Loucy (cell line): ENCODE measurements around the gene COMMD7.

ENCODE experiments used
- H2AFZ ChIP-seq: fragments of 200-600 bp; sonication (generic); 2 replicates; pipeline ENCODE4 v1.6.0; 2016; ENCODE audit warnings: antibody characterized with exemption, mild to moderate bottlenecking, low read length, moderate library complexity
- H3F3A ChIP-seq: fragments of 200-600 bp; 2 replicates; pipeline ENCODE4 v1.6.0; 2016; ENCODE audit warnings: antibody characterized with exemption, low read depth, mild to moderate bottlenecking
- H3K27me3 ChIP-seq: fragments of 200-600 bp; sonication (generic); 2 replicates; pipeline ENCODE4 v1.6.1; 2014; ENCODE audit warnings: low read length, mild to moderate bottlenecking; ENCODE audit not compliant: insufficient read depth, poor library complexity, severe bottlenecking
- H3K36me3 ChIP-seq: fragments of 200-600 bp; sonication (generic); 2 replicates; pipeline ENCODE4 v1.6.1; 2016; ENCODE audit warnings: low read length; ENCODE audit not compliant: insufficient read depth
- H3K4me1 ChIP-seq: fragments of 200-600 bp; sonication (generic); 2 replicates; pipeline ENCODE4 v1.5.1; 2014; ENCODE audit warnings: low read length, mild to moderate bottlenecking; ENCODE audit not compliant: insufficient read depth, poor library complexity, severe bottlenecking
- H3K4me2 ChIP-seq: fragments of 200-600 bp; sonication (generic); 2 replicates; pipeline ENCODE4 v1.6.0; 2014; ENCODE audit warnings: antibody characterized with exemption, low read length, low read depth, mild to moderate bottlenecking; ENCODE audit not compliant: poor library complexity, severe bottlenecking
- H3K4me3 ChIP-seq: fragments of 200-600 bp; sonication (generic); 2 replicates; pipeline ENCODE4 v1.5.1; 2014; ENCODE audit warnings: low read length, mild to moderate bottlenecking, mixed read lengths; ENCODE audit not compliant: poor library complexity, severe bottlenecking
- H3K79me2 ChIP-seq: fragments of 200-600 bp; sonication (generic); 2 replicates; pipeline ENCODE4 v1.6.1; 2014; ENCODE audit warnings: low read length; ENCODE audit not compliant: insufficient read depth
- H3K9ac ChIP-seq: fragments of 200-600 bp; sonication (generic); 2 replicates; pipeline ENCODE4 v1.6.0; 2014; ENCODE audit warnings: mild to moderate bottlenecking, low read depth, low read length, moderate library complexity; ENCODE audit not compliant: poor library complexity, severe bottlenecking
- H3K9me2 ChIP-seq: fragments of 200-600 bp; sonication (generic); replicated peaks from 2 replicates; pipeline ENCODE4 v1.6.1; 2016; ENCODE audit warnings: low read depth, low read length, mixed read lengths
- H3K9me3 ChIP-seq: fragments of 200-600 bp; sonication (generic); 2 replicates; pipeline ENCODE4 v1.6.1; 2014; ENCODE audit warnings: mild to moderate bottlenecking, antibody characterized with exemption, low read length, low read depth; ENCODE audit not compliant: insufficient read depth
- H4K20me1 ChIP-seq: fragments of 200-600 bp; sonication (generic); 2 replicates; pipeline ENCODE4 v1.6.0; 2014; ENCODE audit warnings: antibody characterized with exemption, low read length, mild to moderate bottlenecking; ENCODE audit not compliant: insufficient read depth, poor library complexity, severe bottlenecking
- EZH2phosphoT487 ChIP-seq: fragments of 200-600 bp; IDR thresholded peaks from 2 replicates; pipeline ENCODE4 v1.6.1; 2018; ENCODE audit warnings: antibody characterized with exemption, mild to moderate bottlenecking, moderate library complexity, borderline replicate concordance
- TF ChIP-seq, protein P1 (sequence below): fragments of 200-600 bp; sonication (generic); conservative IDR thresholded peaks from 2 replicates; pipeline ENCODE4 v1.5.1; 2014; ENCODE audit warnings: mild to moderate bottlenecking, antibody characterized with exemption, low read length

Gene COMMD7

DNA sequence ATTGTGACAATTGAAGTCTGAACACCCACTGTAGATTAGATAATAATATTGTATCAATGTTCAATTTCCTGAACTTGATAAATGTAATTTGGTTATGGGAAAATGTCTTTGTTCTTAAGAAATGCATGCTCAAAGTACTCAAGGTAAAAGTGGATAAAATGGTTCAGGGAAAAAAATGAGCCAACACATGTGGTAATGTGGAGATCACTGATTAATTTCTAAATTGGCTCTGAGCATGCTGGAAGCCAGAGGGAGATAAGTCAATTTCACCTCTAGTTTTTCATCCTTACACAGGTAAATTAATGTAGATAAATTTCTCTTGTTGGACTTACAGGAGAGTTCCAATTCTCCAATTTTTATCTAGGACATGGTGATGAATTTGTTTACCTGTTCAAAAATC, 8.0 kb upstream of the COMMD7 start:
- no peak overlapping the region for H3K9ac ChIP-seq
- no peaks in the 10 kb centered on the region for H3F3A ChIP-seq
- no peaks in the 10 kb centered on the region for H3K79me2 ChIP-seq
- H4K20me1 ChIP-seq = no peaks in the 10 kb centered on the region
- H3K9me3 ChIP-seq = no peaks in the 10 kb centered on the region
- H3K9me2 ChIP-seq = no peaks in the 10 kb centered on the region
- H2AFZ ChIP-seq = no peak overlapping the region
- no peaks in the 10 kb centered on the region for H3K4me1 ChIP-seq
- H3K27me3 ChIP-seq = no peaks in the 10 kb centered on the region
- H3K36me3 ChIP-seq = no peaks in the 10 kb centered on the region
- no peak overlapping the region for H3K4me3 ChIP-seq
- H3K4me2 ChIP-seq = no peak overlapping the region
- TF ChIP-seq EZH2phosphoT487 = no peak
- TF ChIP-seq, protein P1, sequence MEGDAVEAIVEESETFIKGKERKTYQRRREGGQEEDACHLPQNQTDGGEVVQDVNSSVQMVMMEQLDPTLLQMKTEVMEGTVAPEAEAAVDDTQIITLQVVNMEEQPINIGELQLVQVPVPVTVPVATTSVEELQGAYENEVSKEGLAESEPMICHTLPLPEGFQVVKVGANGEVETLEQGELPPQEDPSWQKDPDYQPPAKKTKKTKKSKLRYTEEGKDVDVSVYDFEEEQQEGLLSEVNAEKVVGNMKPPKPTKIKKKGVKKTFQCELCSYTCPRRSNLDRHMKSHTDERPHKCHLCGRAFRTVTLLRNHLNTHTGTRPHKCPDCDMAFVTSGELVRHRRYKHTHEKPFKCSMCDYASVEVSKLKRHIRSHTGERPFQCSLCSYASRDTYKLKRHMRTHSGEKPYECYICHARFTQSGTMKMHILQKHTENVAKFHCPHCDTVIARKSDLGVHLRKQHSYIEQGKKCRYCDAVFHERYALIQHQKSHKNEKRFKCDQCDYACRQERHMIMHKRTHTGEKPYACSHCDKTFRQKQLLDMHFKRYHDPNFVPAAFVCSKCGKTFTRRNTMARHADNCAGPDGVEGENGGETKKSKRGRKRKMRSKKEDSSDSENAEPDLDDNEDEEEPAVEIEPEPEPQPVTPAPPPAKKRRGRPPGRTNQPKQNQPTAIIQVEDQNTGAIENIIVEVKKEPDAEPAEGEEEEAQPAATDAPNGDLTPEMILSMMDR = no peak

DNA sequence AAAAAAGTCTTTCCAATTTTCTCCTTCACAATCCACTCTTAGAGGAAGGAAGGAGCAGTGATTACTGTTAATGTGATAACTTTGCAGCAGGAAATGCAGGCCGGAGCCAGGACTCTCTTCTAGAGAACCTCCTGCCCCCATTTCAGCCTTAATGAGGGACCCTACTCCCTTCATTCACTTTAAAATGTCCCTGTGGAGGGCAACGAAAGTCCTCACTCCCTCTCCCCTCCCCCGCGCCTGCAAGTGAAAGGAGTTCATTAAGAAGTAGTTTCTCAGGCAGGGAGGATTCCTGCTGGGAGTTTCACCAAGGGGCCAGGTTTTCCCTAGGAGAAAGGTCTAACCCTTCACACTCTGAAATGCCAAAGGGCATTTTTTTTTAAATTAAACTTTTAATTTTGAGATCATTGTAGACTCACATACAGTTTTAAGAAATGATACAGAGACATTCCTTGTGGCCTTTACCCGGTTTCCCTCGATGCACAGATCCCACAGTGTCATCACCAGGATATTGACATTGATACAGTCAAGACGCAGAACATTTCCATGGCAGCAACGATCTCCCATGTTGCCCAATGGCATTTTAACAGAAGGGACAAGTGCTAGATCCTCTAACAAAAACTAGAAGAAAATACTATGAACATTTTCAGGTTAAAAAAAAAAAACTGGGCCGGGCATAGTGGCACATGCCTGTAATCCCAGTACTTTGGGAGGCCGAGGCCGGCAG, 6.8 kb upstream of the COMMD7 start:
- TF ChIP-seq EZH2phosphoT487 = no peak
- TF ChIP-seq, protein P1 = no peak
- H3F3A ChIP-seq = no peaks in the 10 kb centered on the region
- H2AFZ ChIP-seq = 0 out of 2 replicates have a peak overlapping the region, but pooled peaks have one; percentile 44
- no peak overlapping the region for H3K4me2 ChIP-seq
- H3K4me1 ChIP-seq = peaks cover 2% of the 10 kb centered on the region
- no peaks in the 10 kb centered on the region for H4K20me1 ChIP-seq
- H3K9ac ChIP-seq = peak overlapping the region; percentile 21
- H3K79me2 ChIP-seq = no peaks in the 10 kb centered on the region
- no peaks in the 10 kb centered on the region for H3K27me3 ChIP-seq
- H3K9me3 ChIP-seq = no peaks in the 10 kb centered on the region
- no peaks in the 10 kb centered on the region for H3K9me2 ChIP-seq
- no peaks in the 10 kb centered on the region for H3K36me3 ChIP-seq
- H3K4me3 ChIP-seq = no peak overlapping the region

GRCh38 chr20:32742322-32743236, 688 bp downstream of the COMMD7 start:
- H2AFZ ChIP-seq = peak overlapping the region; percentile 24; the same call in 1 of the 2 replicates
- H3K4me3 ChIP-seq = peak overlapping the region; percentile 97
- TF ChIP-seq EZH2phosphoT487 = no peak
- TF ChIP-seq, protein P1 = peak; percentile 19; the same call in 1 of the 2 replicates
- no peaks in the 10 kb centered on the region for H3F3A ChIP-seq
- peak overlapping the region; percentile 84 for H3K4me2 ChIP-seq
- peak overlapping the region; percentile 96 for H3K9ac ChIP-seq
- peaks cover 70% of the 10 kb centered on the region for H3K79me2 ChIP-seq
- H4K20me1 ChIP-seq = peaks cover 13% of the 10 kb centered on the region
- H3K36me3 ChIP-seq = no peaks in the 10 kb centered on the region
- no peaks in the 10 kb centered on the region for H3K9me3 ChIP-seq
- peaks cover 44% of the 10 kb centered on the region for H3K4me1 ChIP-seq
- no peaks in the 10 kb centered on the region for H3K9me2 ChIP-seq
- no peaks in the 10 kb centered on the region for H3K27me3 ChIP-seq
